ENCODE data around the gene SLC38A4. TPM values are rescaled to one million over a fixed set of nuclear protein-coding genes. Genes with fewer than 3 reads are reported as not detected.

SLC38A4 gene
- total and polyA plus RNA-seq, 9 of the 15 experiments (the other 6 are each of a cell fraction or from before 2014, with no cell fraction given) = 0.16 TPM; not detected in 8

DNA sequence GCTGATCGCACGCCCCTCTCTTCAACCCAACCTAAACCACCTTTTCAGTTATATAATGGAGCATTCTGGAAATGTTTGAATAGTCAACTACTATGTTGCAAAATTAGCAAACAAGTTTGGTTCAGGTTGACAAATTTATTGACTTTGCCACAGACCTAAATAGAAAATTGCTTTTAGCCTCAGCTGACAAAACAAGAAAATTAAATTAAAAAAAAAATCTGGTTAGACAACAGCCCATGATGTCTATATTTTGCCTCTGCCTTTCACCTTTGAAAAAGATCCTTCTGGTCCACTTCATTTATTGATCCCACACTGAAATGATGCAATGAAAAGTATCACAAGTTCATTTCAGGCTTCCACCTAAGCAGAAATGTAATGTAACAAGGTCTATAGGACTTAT is 17.5 kb downstream of the SLC38A4 start (continued):
- no peak for TF ChIP-seq ATF1 (CRISPR knock-in tag; IDR thresholded peaks at IDR 0.05)
- TF ChIP-seq ATF1 (tag; IDR thresholded peaks at IDR 0.05) = no peak

DNA sequence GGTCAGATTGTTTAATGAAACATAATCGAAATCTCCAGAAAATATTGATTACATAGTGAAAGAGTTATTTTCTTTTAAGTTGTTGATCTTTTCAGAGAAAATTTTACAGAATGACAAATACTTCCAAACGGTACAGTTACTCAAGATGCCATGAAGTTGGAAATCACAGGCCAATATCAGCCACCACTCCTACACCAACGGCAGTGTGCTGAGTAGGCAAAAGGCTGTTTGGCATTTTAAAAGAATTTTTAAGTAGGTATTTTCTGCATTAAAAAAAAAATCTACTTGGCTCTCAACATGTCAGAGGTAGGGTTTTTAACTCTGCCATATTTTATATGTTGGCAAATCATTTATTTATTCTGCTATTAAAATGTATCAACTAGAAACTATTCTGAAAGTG is 21.7 kb downstream of the SLC38A4 start:
- in situ Hi-C loops (cut with MboI) = no loop called here
- WGBS (ENCODE audit: insufficient coverage, low coverage, missing lambda C conversion rate) = 0% methylated on average over 3 of the region's 3 CpGs
- Histone ChIP-seq H3K4me1 (replicated peaks in 1 of 2; ENCODE audit: control insufficient read depth in 2 of 2, insufficient read depth in 2 of 2, low read length in 2 of 2) (no peaks in the 10 kb centered on the region), H3K4me3 (no peak overlapping the region), H3K27me3 (ENCODE audit: control insufficient read depth in 2 of 2, insufficient read depth in 2 of 2, low read length in 2 of 2) (no peaks in the 10 kb centered on the region), H3K9ac (ENCODE audit: insufficient read depth in 1 of 2, low read depth in 2 of 2, low read length in 2 of 2) (no peak overlapping the region), H3K36me3 (ENCODE audit: control insufficient read depth, insufficient read depth, low read length) (no peaks in the 10 kb centered on the region), H3K27ac (ENCODE audit: extremely low read depth, low read depth, low read length) (no peak overlapping the region), H4K20me1 (replicated peaks; ENCODE audit: control insufficient read depth, insufficient read depth, low read length) (no peaks in the 10 kb centered on the region), H3K4me2 (ENCODE audit: insufficient read depth, low read length) (no peak overlapping the region), H3K9me3 (replicated peaks; ENCODE audit: control insufficient read depth, insufficient read depth, low read depth, low read length) (no peaks in the 10 kb centered on the region), H3K9me1 (ENCODE audit: control insufficient read depth, insufficient read depth, low read length) (no peaks in the 10 kb centered on the region), H2AFZ (ENCODE audit: low read depth, low read length) (no peak overlapping the region), H3K79me2 (ENCODE audit: control insufficient read depth, insufficient read depth, low read length) (no peaks in the 10 kb centered on the region)
- DNase-seq (ENCODE audit: extremely low read depth in 1 of 4, low spot score in 3 of 4) (no peak), FAIRE-seq (no peak), ATAC-seq (no peak)
- ChIA-PET POLR2A (no interaction called here), CTCF (ENCODE audit: low intra/inter-chr PET ratio) (no interaction called here)
- BruUV-seq (replicated peaks) = no TSS peak
- intact Hi-C loops (cut with micrococcal nuclease) = no loop called here
- no peak for TF ChIP-seq YY1 (IDR thresholded peaks at IDR 0.05; ENCODE audit: borderline replicate concordance in 1 of 3, control insufficient read depth in 1 of 3, extremely low read depth in 1 of 3, insufficient read depth in 3 of 3, insufficient read length in 1 of 3, insufficient replicate concordance in 2 of 3, low read depth in 1 of 3, low read length in 2 of 3)
- no peak for TF ChIP-seq ARNT (IDR thresholded peaks at IDR 0.05)
- TF ChIP-seq PHTF2 (CRISPR knock-in tag; IDR thresholded peaks at IDR 0.05) = no peak
- TF ChIP-seq NCOR1 (IDR thresholded peaks at IDR 0.05) = no peak
- no peak for TF ChIP-seq ZNF561 (CRISPR knock-in tag; conservative IDR thresholded peaks at IDR 0.05)
- no peak for TF ChIP-seq RCOR1 (IDR thresholded peaks at IDR 0.05; ENCODE audit: borderline replicate concordance in 1 of 2, low read depth in 2 of 2, low read length in 2 of 2)
- TF ChIP-seq, protein P1, sequence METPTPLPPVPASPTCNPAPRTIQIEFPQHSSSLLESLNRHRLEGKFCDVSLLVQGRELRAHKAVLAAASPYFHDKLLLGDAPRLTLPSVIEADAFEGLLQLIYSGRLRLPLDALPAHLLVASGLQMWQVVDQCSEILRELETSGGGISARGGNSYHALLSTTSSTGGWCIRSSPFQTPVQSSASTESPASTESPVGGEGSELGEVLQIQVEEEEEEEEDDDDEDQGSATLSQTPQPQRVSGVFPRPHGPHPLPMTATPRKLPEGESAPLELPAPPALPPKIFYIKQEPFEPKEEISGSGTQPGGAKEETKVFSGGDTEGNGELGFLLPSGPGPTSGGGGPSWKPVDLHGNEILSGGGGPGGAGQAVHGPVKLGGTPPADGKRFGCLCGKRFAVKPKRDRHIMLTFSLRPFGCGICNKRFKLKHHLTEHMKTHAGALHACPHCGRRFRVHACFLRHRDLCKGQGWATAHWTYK (CRISPR knock-in tag; IDR thresholded peaks at IDR 0.05) = no peak
- no peak for TF ChIP-seq TGIF2 (CRISPR knock-in tag; IDR thresholded peaks at IDR 0.05)
- no peak for TF ChIP-seq STAT5A (IDR thresholded peaks at IDR 0.05; ENCODE audit: borderline replicate concordance, low read length)
- no peak for TF ChIP-seq ELF2 (CRISPR knock-in tag; IDR thresholded peaks at IDR 0.05)
- TF ChIP-seq SNRNP70 (optimal IDR thresholded peaks at IDR 0.05; ENCODE audit: low read depth, low read length) = no peak
- TF ChIP-seq TAF1 (IDR thresholded peaks at IDR 0.05; ENCODE audit: control insufficient read depth, extremely low read depth, insufficient read depth, low read length, severe bottlenecking) = no peak
- no peak for TF ChIP-seq NFXL1 (CRISPR knock-in tag; IDR thresholded peaks at IDR 0.05)
- TF ChIP-seq, protein P2, sequence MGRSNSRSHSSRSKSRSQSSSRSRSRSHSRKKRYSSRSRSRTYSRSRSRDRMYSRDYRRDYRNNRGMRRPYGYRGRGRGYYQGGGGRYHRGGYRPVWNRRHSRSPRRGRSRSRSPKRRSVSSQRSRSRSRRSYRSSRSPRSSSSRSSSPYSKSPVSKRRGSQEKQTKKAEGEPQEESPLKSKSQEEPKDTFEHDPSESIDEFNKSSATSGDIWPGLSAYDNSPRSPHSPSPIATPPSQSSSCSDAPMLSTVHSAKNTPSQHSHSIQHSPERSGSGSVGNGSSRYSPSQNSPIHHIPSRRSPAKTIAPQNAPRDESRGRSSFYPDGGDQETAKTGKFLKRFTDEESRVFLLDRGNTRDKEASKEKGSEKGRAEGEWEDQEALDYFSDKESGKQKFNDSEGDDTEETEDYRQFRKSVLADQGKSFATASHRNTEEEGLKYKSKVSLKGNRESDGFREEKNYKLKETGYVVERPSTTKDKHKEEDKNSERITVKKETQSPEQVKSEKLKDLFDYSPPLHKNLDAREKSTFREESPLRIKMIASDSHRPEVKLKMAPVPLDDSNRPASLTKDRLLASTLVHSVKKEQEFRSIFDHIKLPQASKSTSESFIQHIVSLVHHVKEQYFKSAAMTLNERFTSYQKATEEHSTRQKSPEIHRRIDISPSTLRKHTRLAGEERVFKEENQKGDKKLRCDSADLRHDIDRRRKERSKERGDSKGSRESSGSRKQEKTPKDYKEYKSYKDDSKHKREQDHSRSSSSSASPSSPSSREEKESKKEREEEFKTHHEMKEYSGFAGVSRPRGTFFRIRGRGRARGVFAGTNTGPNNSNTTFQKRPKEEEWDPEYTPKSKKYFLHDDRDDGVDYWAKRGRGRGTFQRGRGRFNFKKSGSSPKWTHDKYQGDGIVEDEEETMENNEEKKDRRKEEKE (IDR thresholded peaks at IDR 0.05; ENCODE audit: borderline replicate concordance in 1 of 2, control insufficient read depth in 1 of 2, low read depth in 2 of 2, low read length in 1 of 2) = no peak
- no peak for TF ChIP-seq EP300 (IDR thresholded peaks at IDR 0.05; ENCODE audit: low read length)
